Measurements from ENCODE around the gene ADAM15.

ADAM15 gene

GRCh38 chr1:155086128-155086741 is 35.1 kb downstream of the ADAM15 start:
- peak; percentile 44 for DNase-seq

GRCh38 chr1:155086856-155087535 is 35.9 kb downstream of the ADAM15 start:
- no peak for DNase-seq

- peak; percentile 65 for DNase-seq
Observed at GRCh38 chr1:155091071-155092051, 40.2 kb downstream of the ADAM15 start.

- no peak for DNase-seq
Observed at GRCh38 chr1:155092131-155092530, 41.0 kb downstream of the ADAM15 start.

- DNase-seq = no peak
Observed at GRCh38 chr1:155092641-155093040, 41.5 kb downstream of the ADAM15 start.

GRCh38 chr1:155093911-155094621 is 43.0 kb downstream of the ADAM15 start:
- peak; percentile 34 for DNase-seq

- DNase-seq = no peak
Observed at GRCh38 chr1:155094622-155094948, 43.5 kb downstream of the ADAM15 start.

- no peak for DNase-seq
Observed at GRCh38 chr1:155099331-155099730, 48.2 kb downstream of the ADAM15 start.

- no peak for DNase-seq
Observed at GRCh38 chr1:155103325-155103724, 52.2 kb downstream of the ADAM15 start.

- DNase-seq = no peak
Observed at GRCh38 chr1:155104605-155105534, 53.8 kb downstream of the ADAM15 start.

- no peak for DNase-seq
Observed at GRCh38 chr1:155105604-155106011, 54.5 kb downstream of the ADAM15 start.

- DNase-seq = no peak
Observed at GRCh38 chr1:155106862-155107261, 55.7 kb downstream of the ADAM15 start.

- no peak for DNase-seq
Observed at GRCh38 chr1:155107309-155108264, 56.5 kb downstream of the ADAM15 start.

GRCh38 chr1:155108296-155108695 is 57.2 kb downstream of the ADAM15 start:
- DNase-seq = no peak

- DNase-seq = no peak
Observed at GRCh38 chr1:155110381-155110780, 59.3 kb downstream of the ADAM15 start.

- DNase-seq = no peak
Observed at GRCh38 chr1:155110826-155111225, 59.7 kb downstream of the ADAM15 start.

Measured in fibroblast of skin of back (primary cell).